SIG-M5 (cell line): ENCODE measurements around the gene FGF7.
"Not testable (repeated sequence)": the region's sequence is repeated elsewhere in the genome, so short reads cannot be mapped to it uniquely, and the experiment has no call there.

Experiments used
- DNase-seq: peaks from one replicate; lab custom pipeline; 2025; lab: John Stamatoyannopoulos, UW

Gene FGF7

GRCh38 chr15:49439678-49440395 lies 16.8 kb downstream of the FGF7 start:
- DNase-seq, result no peak

GRCh38 chr15:49441356-49441755 lies 18.3 kb downstream of the FGF7 start:
- no peak for DNase-seq

- DNase-seq, result no peak
These were observed 18.8 kb downstream of the FGF7 start for GRCh38 chr15:49441816-49442215.

- no peak for DNase-seq
These were observed 29.6 kb downstream of the FGF7 start for GRCh38 chr15:49452595-49452994.

GRCh38 chr15:49456166-49456565 lies 33.1 kb downstream of the FGF7 start:
- no peak for DNase-seq

- DNase-seq, result no peak
These were observed 35.1 kb downstream of the FGF7 start for GRCh38 chr15:49458145-49458544.

- no peak for DNase-seq
These were observed 37.4 kb downstream of the FGF7 start for GRCh38 chr15:49460411-49460941.

- no peak for DNase-seq
These were observed 39.3 kb downstream of the FGF7 start for GRCh38 chr15:49462232-49462844.

- no peak for DNase-seq
These were observed 41.5 kb downstream of the FGF7 start for GRCh38 chr15:49464522-49464921.

GRCh38 chr15:49466119-49466518 lies 43.1 kb downstream of the FGF7 start:
- no peak for DNase-seq

- no peak for DNase-seq
These were observed 44.9 kb downstream of the FGF7 start for GRCh38 chr15:49467746-49468480.

- no peak for DNase-seq
These were observed 45.4 kb downstream of the FGF7 start for GRCh38 chr15:49468481-49468839.

- DNase-seq, result not testable (repeated sequence)
These were observed 48.2 kb downstream of the FGF7 start for GRCh38 chr15:49471248-49471647.

- no peak for DNase-seq
These were observed 48.7 kb downstream of the FGF7 start for GRCh38 chr15:49471733-49472132.

GRCh38 chr15:49472338-49472737 lies 49.3 kb downstream of the FGF7 start:
- DNase-seq, result no peak

- no peak for DNase-seq
These were observed 50.0 kb downstream of the FGF7 start for GRCh38 chr15:49473031-49473430.

GRCh38 chr15:49478021-49478420 lies 55.0 kb downstream of the FGF7 start:
- DNase-seq, result not testable (repeated sequence)

GRCh38 chr15:49478982-49479381 lies 55.9 kb downstream of the FGF7 start:
- not testable (repeated sequence) for DNase-seq

- DNase-seq, result not testable (repeated sequence)
These were observed 62.4 kb downstream of the FGF7 start for GRCh38 chr15:49485401-49485800.

- no peak for DNase-seq
These were observed 67.9 kb downstream of the FGF7 start for GRCh38 chr15:49490966-49491365.

- DNase-seq, result no peak
These were observed 69.1 kb downstream of the FGF7 start for GRCh38 chr15:49492151-49492550.

- no peak for DNase-seq
These were observed 69.8 kb downstream of the FGF7 start for GRCh38 chr15:49492830-49493229.

GRCh38 chr15:49494842-49495241 lies 71.8 kb downstream of the FGF7 start:
- DNase-seq, result no peak
